Psoas muscle (tissue), 8 donors: ENCODE data around the gene ACE. TPM values are rescaled to one million over a fixed set of nuclear protein-coding genes. Genes with fewer than 3 reads are reported as not detected.

Source experiments
- ATAC-seq, 4 donors: fragments of 200-7000 bp; cut with Tn5 transposase; one replicate each; pipeline ENCODE4 v1.9.1; 2020; ENCODE audit warnings: moderate library complexity in 3 of 4, mild to moderate bottlenecking in 2 of 4
- DNase-seq, 2 donors: peaks; one replicate each; pipeline ENCODE4 v3.0.0-alpha.2; 2020
- H3K27ac ChIP-seq: fragments of 200-600 bp; one replicate; pipeline ENCODE4 v1.8.0; 2022
- H3K27me3 ChIP-seq, 3 donors: fragments of 200-600 bp in 1 of 3; one replicate each; pipeline versions ENCODE4 v1.6.1 to v1.8.0; 2013 to 2022; ENCODE audit warnings: low read length in 2 of 3, mild to moderate bottlenecking in 2 of 3, moderate library complexity in 1 of 3; ENCODE audit not compliant: insufficient read depth in 3 of 3
- H3K36me3 ChIP-seq, 2 donors: fragments of 200-600 bp in 1 of 2; one replicate each; pipeline versions ENCODE4 v1.6.1 to v1.8.0; 2013 to 2022; ENCODE audit warnings: low read depth in 1 of 2, mild to moderate bottlenecking in 1 of 2, moderate library complexity in 1 of 2; ENCODE audit not compliant: insufficient read depth in 1 of 2
- H3K4me1 ChIP-seq: fragments of 200-600 bp; one replicate; pipeline ENCODE4 v1.8.0; 2022
- H3K4me3 ChIP-seq: fragments of 200-600 bp; one replicate; pipeline ENCODE4 v1.8.0; 2022; ENCODE audit warnings: mild to moderate bottlenecking
- H3K9me3 ChIP-seq: fragments of 200-600 bp; one replicate; pipeline ENCODE4 v1.8.0; 2022
- WGBS, 3 donors: extraction: QIAGEN DNeasy Blood & Tissue Kit; methylation state at CpG; one replicate each; pipeline versions ENCODE4 v1.1.6 to v1.1.7; 2013; 5-methylcytosine and 5-hydroxymethylcytosine counted together
- intact Hi-C, 2 donors: fragments of 100-400 bp; cut with DNase I; formaldehyde crosslinking; loops; one replicate each; pipeline versions ENCODE4 v1.11.0 to v1.14.2; 2022
- polyA plus RNA-seq, 3 donors: library from polyadenylated mRNA; stranded (reverse); fragments of 200-250 nt; gene quantifications; one replicate each; pipeline ENCODE4 v1.2.3, GENCODE V29; 2013
- total RNA-seq, 4 donors: library from RNA; stranded (reverse); fragmentation: NEBNext Ultra II Directional in 2 of 4; extraction: Animal tissue kit (Norgen Biotek cat#: 25700) in 2 of 4; gene quantifications; one replicate each; pipeline versions ENCODE4 v1.2.1 to v1.2.4, GENCODE V29; 2021 to 2023
- TF ChIP-seq, protein P1 (sequence below): fragments of 200-600 bp; IDR thresholded peaks from one replicate; pipeline ENCODE4 v1.8.0; 2022; ENCODE audit warnings: antibody characterized with exemption
- donor health status: healthy with polysubstance abuse.
- donor health status: DM: no; HTN: no; CAD: no; lungs with moderate emphysema.
- donor health status: Bipolar disorder and iron deficiency.
- donor health status: healthy.
- donor health status: DM: yes; HTN: yes; CAD: no.
- donor health status: DM: no; HTN: no; CAD: no.
- donor health status: DM: no; HTN: no; CAD: no.
- donor health status: DM: yes; HTN: yes; CAD: no.

ACE gene
- total and polyA plus RNA-seq, 7 donors = 0.82 to 12.5 (median 2.0) TPM

DNA sequence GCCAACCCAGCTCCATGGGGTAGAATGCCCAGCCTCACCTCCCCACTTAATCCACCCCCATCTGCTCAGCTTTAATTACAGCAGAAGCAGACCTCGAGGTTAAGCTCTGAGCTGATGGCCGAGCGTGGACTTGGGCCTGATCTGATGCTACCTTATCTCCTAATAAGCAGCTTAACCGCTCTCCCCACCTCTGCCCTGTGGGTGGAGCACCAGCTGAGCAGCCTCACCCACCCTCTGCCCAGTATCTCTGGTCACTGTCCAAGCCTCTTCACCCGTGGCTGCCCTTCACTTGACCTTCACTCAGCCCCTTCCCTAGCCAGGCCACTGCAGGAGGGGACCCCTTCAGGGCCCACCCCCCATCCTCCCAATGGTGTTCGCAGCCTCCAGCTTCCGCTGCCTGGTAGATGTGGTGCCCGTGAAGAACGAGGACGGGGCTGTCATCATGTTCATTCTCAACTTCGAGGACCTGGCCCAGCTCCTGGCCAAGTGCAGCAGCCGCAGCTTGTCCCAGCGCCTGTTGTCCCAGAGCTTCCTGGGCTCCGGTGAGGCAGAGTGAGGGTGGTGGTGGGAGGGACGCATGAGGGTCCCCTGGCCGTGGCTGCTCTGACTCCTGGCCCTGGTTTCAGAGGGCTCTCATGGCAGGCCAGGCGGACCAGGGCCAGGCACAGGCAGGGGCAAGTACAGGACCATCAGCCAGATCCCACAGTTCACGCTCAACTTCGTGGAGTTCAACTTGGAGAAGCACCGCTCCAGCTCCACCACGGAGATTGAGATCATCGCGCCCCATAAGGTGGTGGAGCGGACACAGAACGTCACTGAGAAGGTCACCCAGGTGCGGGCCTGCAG is 53.1 kb downstream of the ACE start:
- peak in 1 of 2 donors; percentile 42 for DNase-seq
- WGBS, 3 donors = 77 to 85% (median 79%) methylated on average over 26 of the region's 26 CpGs
- Histone ChIP-seq H3K9me3 (no peaks in the 10 kb centered on the region), H3K36me3 (no peaks in the 10 kb centered on the region), H3K27me3 (peaks cover 0 to 7% (median 2%) of the 10 kb centered on the region in 3 donors), H3K4me3 (no peak overlapping the region), H3K27ac (no peak overlapping the region), H3K4me1 (no peaks in the 10 kb centered on the region)
- TF ChIP-seq, protein P1, sequence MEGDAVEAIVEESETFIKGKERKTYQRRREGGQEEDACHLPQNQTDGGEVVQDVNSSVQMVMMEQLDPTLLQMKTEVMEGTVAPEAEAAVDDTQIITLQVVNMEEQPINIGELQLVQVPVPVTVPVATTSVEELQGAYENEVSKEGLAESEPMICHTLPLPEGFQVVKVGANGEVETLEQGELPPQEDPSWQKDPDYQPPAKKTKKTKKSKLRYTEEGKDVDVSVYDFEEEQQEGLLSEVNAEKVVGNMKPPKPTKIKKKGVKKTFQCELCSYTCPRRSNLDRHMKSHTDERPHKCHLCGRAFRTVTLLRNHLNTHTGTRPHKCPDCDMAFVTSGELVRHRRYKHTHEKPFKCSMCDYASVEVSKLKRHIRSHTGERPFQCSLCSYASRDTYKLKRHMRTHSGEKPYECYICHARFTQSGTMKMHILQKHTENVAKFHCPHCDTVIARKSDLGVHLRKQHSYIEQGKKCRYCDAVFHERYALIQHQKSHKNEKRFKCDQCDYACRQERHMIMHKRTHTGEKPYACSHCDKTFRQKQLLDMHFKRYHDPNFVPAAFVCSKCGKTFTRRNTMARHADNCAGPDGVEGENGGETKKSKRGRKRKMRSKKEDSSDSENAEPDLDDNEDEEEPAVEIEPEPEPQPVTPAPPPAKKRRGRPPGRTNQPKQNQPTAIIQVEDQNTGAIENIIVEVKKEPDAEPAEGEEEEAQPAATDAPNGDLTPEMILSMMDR = no peak
- ATAC-seq = no peak
- intact Hi-C loops = no loop called here

DNA sequence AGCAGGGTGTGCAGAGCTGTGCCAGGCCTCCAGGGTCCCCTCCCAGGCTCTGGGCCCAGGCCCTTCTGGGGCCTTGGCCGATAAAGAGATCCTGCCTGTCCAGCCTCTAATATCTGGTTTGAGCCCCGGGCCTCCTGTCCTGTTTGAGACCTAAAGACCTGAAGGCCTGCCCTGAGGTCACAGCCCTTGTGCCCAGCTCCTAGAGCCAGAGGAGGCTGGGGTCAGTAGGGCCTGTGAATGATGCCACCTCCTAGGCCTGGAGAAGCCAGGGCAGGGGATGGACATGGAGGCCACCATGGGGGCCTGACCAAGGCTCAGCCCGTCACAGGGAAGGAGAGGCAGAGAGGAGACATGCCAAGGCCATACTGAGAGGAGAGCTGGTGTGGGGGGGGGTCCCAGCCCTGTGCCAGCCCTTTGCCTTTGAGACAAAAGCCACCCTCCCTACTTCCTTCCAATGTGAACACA is 53.7 kb downstream of the ACE start:
- peak in 1 of 2 donors; percentile 23 for DNase-seq
- intact Hi-C loops = no loop called here
- Histone ChIP-seq H3K27me3 (peaks cover 0 to 7% (median 2%) of the 10 kb centered on the region in 3 donors), H3K36me3 (no peaks in the 10 kb centered on the region), H3K27ac (no peak overlapping the region), H3K9me3 (no peaks in the 10 kb centered on the region), H3K4me1 (no peaks in the 10 kb centered on the region), H3K4me3 (no peak overlapping the region)
- TF ChIP-seq, protein P1 = no peak
- WGBS, 3 donors = 77 to 89% (median 82%) methylated on average over 3 of the region's 3 CpGs
- ATAC-seq = no peak

DNA sequence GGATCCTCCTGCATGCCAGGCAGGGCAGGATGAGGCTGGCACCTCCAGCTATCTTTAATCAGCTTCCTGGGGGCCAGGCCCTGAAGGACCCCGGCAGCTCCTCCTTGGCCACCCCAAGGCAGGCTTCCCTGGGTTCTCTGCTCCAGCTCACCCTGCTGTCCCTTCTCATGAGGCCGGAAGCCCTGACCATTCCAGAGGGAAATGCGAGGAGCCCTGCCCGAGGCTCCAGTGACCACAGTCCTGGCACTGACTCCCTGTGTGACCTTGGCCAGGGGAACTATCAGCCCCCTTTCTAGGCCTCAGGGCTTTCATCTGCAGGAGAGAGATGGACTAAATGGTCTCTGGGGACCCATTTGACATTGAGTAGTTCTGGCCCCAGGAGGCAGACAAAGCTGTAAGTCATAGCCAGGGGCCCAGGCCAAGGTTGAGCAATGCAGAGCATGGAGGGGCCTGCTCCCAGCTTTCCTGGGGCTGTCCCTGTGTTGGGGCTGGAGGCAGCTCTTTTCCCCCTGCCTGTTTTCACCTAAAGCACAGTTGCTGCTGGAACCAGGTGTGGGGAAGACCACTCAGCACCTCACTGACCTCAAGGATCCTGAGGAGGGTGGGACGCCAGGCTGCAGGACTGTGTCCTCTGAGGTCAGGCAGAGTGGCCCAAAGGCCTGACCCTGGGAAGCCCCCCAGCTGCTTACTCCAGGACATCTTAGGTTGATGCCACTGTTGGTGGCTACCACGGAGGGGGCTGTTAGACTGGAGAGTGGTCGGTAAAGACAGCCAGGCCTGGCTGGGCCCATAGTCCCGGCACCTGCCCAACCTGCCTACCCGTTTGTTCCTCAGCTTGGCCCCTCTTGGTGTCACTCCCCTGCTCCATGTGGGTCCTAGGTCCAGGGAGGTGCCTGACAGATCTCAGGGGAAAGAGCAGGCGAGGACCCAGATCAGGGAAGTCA is 54.4 kb downstream of the ACE start:
- intact Hi-C loops = no loop called here
- Histone ChIP-seq H3K4me3 (no peak overlapping the region), H3K36me3 (no peaks in the 10 kb centered on the region), H3K27ac (no peak overlapping the region), H3K9me3 (no peaks in the 10 kb centered on the region), H3K4me1 (no peaks in the 10 kb centered on the region), H3K27me3 (peaks cover 0 to 7% (median 2%) of the 10 kb centered on the region in 3 donors)
- TF ChIP-seq, protein P1 = no peak
- 80 to 86% (median 82%) methylated on average over 10 of the region's 10 CpGs for WGBS, 3 donors
- no peak for DNase-seq
- ATAC-seq = no peak

DNA sequence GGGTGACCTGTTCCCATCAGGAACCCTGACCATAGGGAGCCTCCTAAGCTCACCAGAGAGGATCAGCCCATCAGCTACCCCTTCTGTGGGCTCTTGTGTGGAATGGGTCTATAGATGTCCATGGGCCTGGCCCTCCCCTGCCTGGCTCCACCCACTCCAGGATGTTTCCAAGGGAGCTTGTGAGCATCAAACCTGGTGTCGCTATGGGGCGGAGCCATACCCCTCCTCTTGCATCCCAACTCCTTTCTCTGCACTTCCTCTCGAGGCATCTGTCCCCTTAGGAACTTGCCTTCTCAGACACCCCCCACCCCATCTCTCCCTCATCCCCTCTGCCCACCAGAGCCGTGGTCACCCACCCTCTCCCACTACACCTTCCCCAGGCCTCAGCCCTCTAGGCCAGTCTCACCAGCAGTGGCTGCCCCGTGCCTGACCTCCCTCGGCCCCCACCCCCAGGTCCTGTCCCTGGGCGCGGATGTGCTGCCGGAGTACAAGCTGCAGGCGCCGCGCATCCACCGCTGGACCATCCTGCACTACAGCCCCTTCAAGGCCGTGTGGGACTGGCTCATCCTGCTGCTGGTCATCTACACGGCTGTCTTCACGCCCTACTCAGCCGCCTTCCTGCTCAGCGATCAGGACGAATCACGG is 56.7 kb downstream of the ACE start:
- Histone ChIP-seq H3K4me1 (no peaks in the 10 kb centered on the region), H3K27me3 (peaks cover 0 to 14% (median 3%) of the 10 kb centered on the region in 3 donors), H3K4me3 (no peak overlapping the region), H3K9me3 (no peaks in the 10 kb centered on the region), H3K27ac (no peak overlapping the region), H3K36me3 (no peaks in the 10 kb centered on the region)
- TF ChIP-seq, protein P1 = no peak
- ATAC-seq (no peak), DNase-seq (no peak)
- 78 to 84% (median 84%) methylated on average over 20 of the region's 20 CpGs for WGBS, 3 donors
- intact Hi-C loops = no loop called here
